ENCODE data around the gene STAT6. TPM values are rescaled to one million over a fixed set of nuclear protein-coding genes. Genes with fewer than 3 reads are reported as not detected.
A peak's percentile ranks its signal among the peaks of the same experiment; 100 is the strongest.

STAT6 gene
- total RNA-seq, 1 experiment from 2014 or later, result 44.4 TPM

GRCh38 chr12:57094208-57095160 lies 16.7 kb downstream of the STAT6 start:
- no peak overlapping the region for H2BK5ac ChIP-seq (ENCODE audit: insufficient read length, low read length)
- no peak overlapping the region for H3K27ac ChIP-seq (ENCODE audit: insufficient read length, low read depth, low read length)
- peaks cover 15 to 84% (median 68%) of the 10 kb centered on the region in 3 experiments for H3K36me3 Mint-ChIP-seq (ENCODE audit: insufficient read depth in 1 of 3, low read depth in 3 of 3)
- no peak overlapping the region for H3K23ac ChIP-seq (ENCODE audit: insufficient read length, low read depth, low read length)
- H3K23me2 ChIP-seq (ENCODE audit: insufficient read length, low read depth, low read length, poor library complexity, severe bottlenecking), result no peaks in the 10 kb centered on the region
- no peak overlapping the region for H2AFZ ChIP-seq (ENCODE audit: low read length)
- H2BK20ac ChIP-seq (ENCODE audit: low read depth, low read length, poor library complexity, severe bottlenecking), result no peak overlapping the region
- H3K9ac ChIP-seq (ENCODE audit: extremely low read depth, insufficient read length, low read length), result no peak overlapping the region
- no peak overlapping the region for H3K4me2 ChIP-seq (ENCODE audit: insufficient read depth, insufficient read length, low read length)
- no peaks in the 10 kb centered on the region for H4K20me1 ChIP-seq (ENCODE audit: control insufficient read depth, insufficient read depth, insufficient read length)
- TF ChIP-seq, protein P1, sequence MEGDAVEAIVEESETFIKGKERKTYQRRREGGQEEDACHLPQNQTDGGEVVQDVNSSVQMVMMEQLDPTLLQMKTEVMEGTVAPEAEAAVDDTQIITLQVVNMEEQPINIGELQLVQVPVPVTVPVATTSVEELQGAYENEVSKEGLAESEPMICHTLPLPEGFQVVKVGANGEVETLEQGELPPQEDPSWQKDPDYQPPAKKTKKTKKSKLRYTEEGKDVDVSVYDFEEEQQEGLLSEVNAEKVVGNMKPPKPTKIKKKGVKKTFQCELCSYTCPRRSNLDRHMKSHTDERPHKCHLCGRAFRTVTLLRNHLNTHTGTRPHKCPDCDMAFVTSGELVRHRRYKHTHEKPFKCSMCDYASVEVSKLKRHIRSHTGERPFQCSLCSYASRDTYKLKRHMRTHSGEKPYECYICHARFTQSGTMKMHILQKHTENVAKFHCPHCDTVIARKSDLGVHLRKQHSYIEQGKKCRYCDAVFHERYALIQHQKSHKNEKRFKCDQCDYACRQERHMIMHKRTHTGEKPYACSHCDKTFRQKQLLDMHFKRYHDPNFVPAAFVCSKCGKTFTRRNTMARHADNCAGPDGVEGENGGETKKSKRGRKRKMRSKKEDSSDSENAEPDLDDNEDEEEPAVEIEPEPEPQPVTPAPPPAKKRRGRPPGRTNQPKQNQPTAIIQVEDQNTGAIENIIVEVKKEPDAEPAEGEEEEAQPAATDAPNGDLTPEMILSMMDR (conservative IDR thresholded peaks at IDR 0.05), result no peak
- H3K27ac Mint-ChIP-seq, result peak overlapping the region; percentile 55 to 94 (median 65); a peak in 6 of 7 replicates
- H3T11ph ChIP-seq (ENCODE audit: low read length), result no peak overlapping the region
- H4K91ac ChIP-seq (ENCODE audit: insufficient read length, low read depth, low read length), result no peak overlapping the region
- no peak overlapping the region for H2BK15ac ChIP-seq (ENCODE audit: low read depth, low read length)
- no peaks in the 10 kb centered on the region for H3K27me3 ChIP-seq (ENCODE audit: insufficient read depth, low read length)
- H3K4me1 Mint-ChIP-seq, result peaks cover 44 to 56% of the 10 kb centered on the region in 2 experiments
- peak overlapping the region; percentile 12 to 21; a peak in 1 of 5 replicates for H3K4me3 Mint-ChIP-seq
- peak overlapping the region; percentile 29 for H3K18ac ChIP-seq (ENCODE audit: insufficient read length, low read depth, low read length)
- no CpG with 5 or more reads among the region's 15 CpGs for WGBS (ENCODE audit: extremely low coverage, insufficient read length, low lambda C conversion rate)
- no peaks in the 10 kb centered on the region for H3K9me3 Mint-ChIP-seq
- no peak overlapping the region for H2BK12ac ChIP-seq (ENCODE audit: insufficient read length, low read depth, low read length)
- no peak overlapping the region for H2AK5ac ChIP-seq (ENCODE audit: insufficient read length, low read length)
- H3K14ac ChIP-seq (ENCODE audit: insufficient read depth, low read length), result no peak overlapping the region; the same call in 1 of the 2 replicates
- no peaks in the 10 kb centered on the region for H3K79me1 ChIP-seq (ENCODE audit: insufficient read depth, low read depth, low read length, poor library complexity, severe bottlenecking)
- no peak overlapping the region for H4K5ac ChIP-seq (ENCODE audit: insufficient read length, low read depth, low read length)
- no peak overlapping the region for H3K4ac ChIP-seq (ENCODE audit: low read depth, low read length)
- DNase-seq, result no peak
- H3K27me3 Mint-ChIP-seq (ENCODE audit: low read depth), result no peaks in the 10 kb centered on the region; the same call in 1 of the 2 replicates
- no peak overlapping the region for H4K8ac ChIP-seq (replicated peaks; ENCODE audit: insufficient read length, low read depth, low read length)
- no peak overlapping the region for H3K56ac ChIP-seq (ENCODE audit: insufficient read length, low read depth, low read length)
- H3K4me1 ChIP-seq (ENCODE audit: insufficient read depth, low read length), result no peaks in the 10 kb centered on the region; the same call in 1 of the 2 replicates
- H3K9me3 ChIP-seq (ENCODE audit: control insufficient read depth, low read depth, low read length), result no peaks in the 10 kb centered on the region
- H3K79me2 ChIP-seq (ENCODE audit: insufficient read depth, low read length), result no peaks in the 10 kb centered on the region; the same call in 1 of the 2 replicates
- no peak overlapping the region for H2BK120ac ChIP-seq (ENCODE audit: low read depth, low read length, poor library complexity, severe bottlenecking)
